Peyer's patch (tissue), 4 donors: ENCODE measurements around the gene BRCC3. TPM values are rescaled to one million over a fixed set of nuclear protein-coding genes. Genes with fewer than 3 reads are reported as not detected.

Experiments used
- DNase-seq, 3 donors: peaks; one replicate each; pipeline ENCODE4 v3.0.0-alpha.2; 2017 to 2019
- H3K27ac ChIP-seq, 4 donors: fragments of 200-600 bp; sonication (generic); one replicate each; pipeline ENCODE4 v1.5.1; 2016 to 2019
- H3K27me3 ChIP-seq, 2 donors: fragments of 200-600 bp; sonication (generic); one replicate each; pipeline ENCODE4 v1.5.1; 2019
- H3K36me3 ChIP-seq, 3 donors: fragments of 200-600 bp; sonication (generic); one replicate each; pipeline ENCODE4 v1.5.1; 2016 to 2019
- H3K4me1 ChIP-seq, 4 donors: fragments of 200-600 bp; sonication (generic); one replicate each; pipeline ENCODE4 v1.5.1; 2016 to 2019
- H3K4me3 ChIP-seq, 4 donors: fragments of 200-600 bp; sonication (generic); 1 replicate in 3 of 4; 2 replicates in 1 of 4; pipeline ENCODE4 v1.5.1; 2016 to 2019; ENCODE audit warnings: mild to moderate bottlenecking in 1 of 4
- H3K9me3 ChIP-seq, 4 donors: fragments of 200-600 bp; sonication (generic); one replicate each; pipeline ENCODE4 v1.5.1; 2016 to 2019; ENCODE audit warnings: mild to moderate bottlenecking in 1 of 4
- POLR2A ChIP-seq, 2 donors: fragments of 450-650 bp; IDR thresholded peaks; one replicate each; pipeline ENCODE4 v1.5.1; 2017; ENCODE audit warnings: antibody characterized with exemption in 2 of 2, mild to moderate bottlenecking in 2 of 2, moderate library complexity in 2 of 2
- total RNA-seq, 4 donors: library from RNA; depleted of rRNA; stranded (reverse); fragments of >200 nt; gene quantifications; one replicate each; pipeline ENCODE4 v1.1.0, GENCODE V29; 2016
- TF ChIP-seq, protein P1 (sequence below), 6 experiments: fragments of 450-650 bp in 4 of 6; fragments of 200-600 bp in 2 of 6; sonication (generic) in 1 of 6; IDR thresholded peaks; one replicate each; pipeline ENCODE4 v1.5.1; 2017 to 2019; ENCODE audit warnings: antibody characterized with exemption in 6 of 6, mild to moderate bottlenecking in 3 of 6, moderate library complexity in 1 of 6

The BRCC3 gene
- total RNA-seq, 4 donors from 2014 or later, result 14.7 to 24.8 (median 18.6) TPM

DNA sequence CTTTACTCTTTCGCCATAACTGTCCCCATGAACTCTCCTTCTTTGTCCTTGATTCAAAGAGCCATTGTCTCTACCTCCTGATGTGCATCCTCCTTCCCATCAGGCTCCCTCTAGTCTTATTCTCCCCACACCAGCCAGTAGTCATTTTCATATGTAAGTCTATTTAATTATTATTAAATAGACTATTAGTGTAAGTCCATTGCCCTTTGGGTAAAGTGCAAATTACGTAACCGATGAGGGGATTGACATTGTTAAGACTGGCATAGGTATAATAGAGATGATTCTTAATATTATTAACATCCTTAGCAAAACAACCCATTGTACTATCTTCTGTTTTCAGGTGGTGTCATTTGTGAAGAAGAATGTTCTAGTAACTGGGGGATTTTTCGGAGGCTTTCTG lies 17.1 kb upstream of the BRCC3 start:
- TF ChIP-seq, protein P1, sequence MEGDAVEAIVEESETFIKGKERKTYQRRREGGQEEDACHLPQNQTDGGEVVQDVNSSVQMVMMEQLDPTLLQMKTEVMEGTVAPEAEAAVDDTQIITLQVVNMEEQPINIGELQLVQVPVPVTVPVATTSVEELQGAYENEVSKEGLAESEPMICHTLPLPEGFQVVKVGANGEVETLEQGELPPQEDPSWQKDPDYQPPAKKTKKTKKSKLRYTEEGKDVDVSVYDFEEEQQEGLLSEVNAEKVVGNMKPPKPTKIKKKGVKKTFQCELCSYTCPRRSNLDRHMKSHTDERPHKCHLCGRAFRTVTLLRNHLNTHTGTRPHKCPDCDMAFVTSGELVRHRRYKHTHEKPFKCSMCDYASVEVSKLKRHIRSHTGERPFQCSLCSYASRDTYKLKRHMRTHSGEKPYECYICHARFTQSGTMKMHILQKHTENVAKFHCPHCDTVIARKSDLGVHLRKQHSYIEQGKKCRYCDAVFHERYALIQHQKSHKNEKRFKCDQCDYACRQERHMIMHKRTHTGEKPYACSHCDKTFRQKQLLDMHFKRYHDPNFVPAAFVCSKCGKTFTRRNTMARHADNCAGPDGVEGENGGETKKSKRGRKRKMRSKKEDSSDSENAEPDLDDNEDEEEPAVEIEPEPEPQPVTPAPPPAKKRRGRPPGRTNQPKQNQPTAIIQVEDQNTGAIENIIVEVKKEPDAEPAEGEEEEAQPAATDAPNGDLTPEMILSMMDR (IDR thresholded peaks at IDR 0.05), result no peak
- TF ChIP-seq POLR2A (IDR thresholded peaks at IDR 0.05), result no peak
- no peak for DNase-seq
- Histone ChIP-seq H3K4me1 (peaks cover 0 to 5% (median 0%) of the 10 kb centered on the region in 4 donors), H3K9me3 (no peaks in the 10 kb centered on the region), H3K4me3 (no peak overlapping the region), H3K27me3 (no peaks in the 10 kb centered on the region), H3K27ac (no peak overlapping the region), H3K36me3 (no peaks in the 10 kb centered on the region)

DNA sequence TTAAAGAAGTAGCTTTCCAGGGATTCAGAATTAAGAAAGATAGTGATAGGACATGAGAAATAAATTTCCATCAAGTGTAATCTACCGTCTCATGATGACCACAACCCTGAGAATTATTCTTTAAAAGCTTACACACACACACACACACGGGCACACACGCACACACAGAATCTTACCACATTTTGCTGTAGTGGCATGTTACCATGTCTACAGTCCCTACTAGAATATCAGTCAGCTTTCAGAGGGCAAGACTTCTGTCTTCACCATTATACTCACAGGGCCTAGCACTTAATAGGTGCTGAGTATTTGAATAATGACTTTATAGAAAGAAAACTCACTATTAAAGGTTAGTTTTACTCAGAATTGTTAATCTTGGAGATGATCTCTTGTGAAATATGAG lies 15.8 kb upstream of the BRCC3 start:
- H3K27ac ChIP-seq, result no peak overlapping the region
- TF ChIP-seq POLR2A (IDR thresholded peaks at IDR 0.05), result no peak
- TF ChIP-seq, protein P1 (IDR thresholded peaks at IDR 0.05), result no peak

DNA sequence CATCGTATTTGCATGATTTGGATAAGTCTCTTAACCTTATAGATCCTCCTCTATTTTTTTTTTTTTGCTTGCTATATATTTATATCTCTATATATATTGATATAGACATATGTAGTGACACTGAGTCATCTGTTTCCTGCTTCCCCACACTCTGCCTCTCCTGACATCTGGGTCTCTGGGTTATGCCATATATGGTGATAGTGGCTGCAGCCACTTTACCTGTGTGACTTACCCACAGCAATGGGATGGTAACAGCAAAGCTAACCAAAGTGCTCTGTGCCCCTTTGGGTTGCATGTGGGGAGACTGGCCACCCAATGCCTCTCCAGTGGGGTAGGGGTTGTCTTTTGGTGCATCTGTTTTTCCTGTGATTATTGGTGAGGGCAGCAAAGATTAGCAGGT lies 14.8 kb upstream of the BRCC3 start:
- H3K4me1 ChIP-seq, result peaks cover 0 to 5% (median 0%) of the 10 kb centered on the region in 4 donors
- no peak for DNase-seq
- no peaks in the 10 kb centered on the region for H3K36me3 ChIP-seq
- H3K27ac ChIP-seq, result peak overlapping the region in 2 of 4 donors; percentile 35 to 69
- H3K27me3 ChIP-seq, result no peaks in the 10 kb centered on the region
- no peak overlapping the region for H3K4me3 ChIP-seq
- H3K9me3 ChIP-seq, result no peaks in the 10 kb centered on the region
- no peak for TF ChIP-seq POLR2A (IDR thresholded peaks at IDR 0.05)
- TF ChIP-seq, protein P1 (IDR thresholded peaks at IDR 0.05), result no peak

More for the DNA sequence above, 15.8 kb upstream of the BRCC3 start:
- no peaks in the 10 kb centered on the region for H3K27me3 ChIP-seq
- H3K4me3 ChIP-seq, result no peak overlapping the region
- no peaks in the 10 kb centered on the region for H3K36me3 ChIP-seq
- peaks cover 0 to 5% (median 0%) of the 10 kb centered on the region in 4 donors for H3K4me1 ChIP-seq
- H3K9me3 ChIP-seq, result no peaks in the 10 kb centered on the region
- DNase-seq, result no peak

- no peak for TF ChIP-seq POLR2A (IDR thresholded peaks at IDR 0.05)
- TF ChIP-seq, protein P1 (IDR thresholded peaks at IDR 0.05), result peak; percentile 38 to 74 (median 68)
- peaks cover 0 to 5% (median 0%) of the 10 kb centered on the region in 4 donors for H3K4me1 ChIP-seq
- H3K4me3 ChIP-seq, result peak overlapping the region in 2 of 4 donors; percentile 15 to 24
- no peaks in the 10 kb centered on the region for H3K27me3 ChIP-seq
- DNase-seq, result peak; percentile 45 to 79 (median 76)
- no peaks in the 10 kb centered on the region for H3K9me3 ChIP-seq
- peak overlapping the region in 2 of 4 donors; percentile 35 to 69 for H3K27ac ChIP-seq
- H3K36me3 ChIP-seq, result no peaks in the 10 kb centered on the region
These were observed 14.2 kb upstream of the BRCC3 start for GRCh38 chrX:155056877-155057792.

- TF ChIP-seq POLR2A (IDR thresholded peaks at IDR 0.05), result no peak
- TF ChIP-seq, protein P1 (IDR thresholded peaks at IDR 0.05), result no peak
- Histone ChIP-seq H3K4me3 (no peak overlapping the region), H3K27me3 (no peaks in the 10 kb centered on the region), H3K27ac (no peak overlapping the region), H3K36me3 (no peaks in the 10 kb centered on the region), H3K4me1 (peaks cover 0 to 2% (median 0%) of the 10 kb centered on the region in 4 donors), H3K9me3 (no peaks in the 10 kb centered on the region)
- DNase-seq, result no peak
These were observed 9.5 kb upstream of the BRCC3 start for GRCh38 chrX:155061760-155062159.
